GM19452 (cell line): ENCODE data around the gene TOR2A.

ENCODE experiments used
- ATAC-seq: cut with Tn5 transposase; IDR thresholded peaks from one replicate; pipeline ENCODE4 v1.9.1; 2021; ENCODE audit not compliant: unreplicated experiment

Gene TOR2A

DNA sequence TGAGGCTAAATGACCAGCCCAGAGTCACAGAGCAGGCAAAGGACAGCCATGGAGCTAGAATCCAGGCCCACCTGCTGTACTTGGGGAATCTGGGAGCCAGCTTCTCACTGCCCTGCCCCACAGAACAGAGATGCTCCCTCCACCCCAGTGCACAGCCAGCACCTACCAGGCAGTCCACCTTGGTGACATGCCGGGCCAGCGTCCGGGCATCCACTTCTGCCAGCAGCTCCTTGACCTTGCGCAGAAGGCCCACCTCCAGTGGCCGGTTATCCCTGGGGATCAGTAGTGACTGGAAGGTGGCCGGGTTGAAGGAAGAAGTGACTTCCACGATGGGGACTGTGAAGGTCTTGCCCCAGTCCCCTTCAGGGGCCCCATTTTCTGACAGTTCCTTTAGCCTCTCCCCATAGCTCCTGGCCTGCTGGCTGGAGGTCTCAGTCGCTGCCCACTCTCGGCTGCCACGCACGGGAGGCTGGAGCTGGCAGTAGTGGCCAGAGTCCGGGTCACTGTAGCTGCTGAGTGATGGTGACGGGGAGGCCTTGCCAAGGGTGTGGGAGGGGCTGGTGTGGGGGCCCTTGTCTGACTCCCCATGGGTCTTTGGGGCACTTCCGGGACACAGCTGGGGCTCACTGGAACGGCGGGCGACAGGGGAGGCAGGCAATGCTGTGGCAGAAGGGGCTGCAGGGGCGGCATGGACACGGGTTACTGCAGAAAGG lies 9.5 kb upstream of the TOR2A start:
- ATAC-seq, result no peak

DNA sequence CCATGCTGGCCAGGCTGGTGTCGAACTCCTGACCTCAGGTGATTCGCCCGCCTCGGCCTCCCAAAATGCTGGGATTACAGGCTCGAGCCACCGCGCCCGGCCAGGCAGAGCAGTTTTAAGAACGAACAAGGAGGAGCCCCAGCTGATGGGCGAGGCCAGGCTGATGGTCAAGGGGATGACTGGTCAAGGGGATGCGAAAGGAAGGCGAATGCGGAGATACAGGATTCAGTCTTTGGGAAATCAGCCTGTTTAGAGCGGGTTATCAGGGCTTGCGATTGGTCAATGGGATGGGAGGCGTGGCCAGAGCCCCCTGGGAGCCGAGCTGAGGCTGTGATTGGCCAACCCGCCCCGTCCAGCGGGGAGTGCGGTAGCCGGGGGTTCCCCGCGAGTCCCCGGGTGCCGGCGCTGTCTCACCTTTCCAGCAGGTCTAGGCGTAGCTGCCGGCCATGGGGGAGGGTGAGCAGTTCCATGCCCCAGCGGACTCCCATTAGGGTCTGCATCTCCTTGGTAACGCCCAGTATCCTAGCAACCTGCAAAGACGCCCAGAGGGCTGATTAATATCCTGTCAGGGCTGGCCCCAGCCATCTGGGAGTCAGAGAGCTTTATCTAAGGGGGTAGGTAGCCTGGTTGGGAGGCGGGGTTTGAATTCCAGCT lies 7.5 kb upstream of the TOR2A start:
- ATAC-seq, result no peak

DNA sequence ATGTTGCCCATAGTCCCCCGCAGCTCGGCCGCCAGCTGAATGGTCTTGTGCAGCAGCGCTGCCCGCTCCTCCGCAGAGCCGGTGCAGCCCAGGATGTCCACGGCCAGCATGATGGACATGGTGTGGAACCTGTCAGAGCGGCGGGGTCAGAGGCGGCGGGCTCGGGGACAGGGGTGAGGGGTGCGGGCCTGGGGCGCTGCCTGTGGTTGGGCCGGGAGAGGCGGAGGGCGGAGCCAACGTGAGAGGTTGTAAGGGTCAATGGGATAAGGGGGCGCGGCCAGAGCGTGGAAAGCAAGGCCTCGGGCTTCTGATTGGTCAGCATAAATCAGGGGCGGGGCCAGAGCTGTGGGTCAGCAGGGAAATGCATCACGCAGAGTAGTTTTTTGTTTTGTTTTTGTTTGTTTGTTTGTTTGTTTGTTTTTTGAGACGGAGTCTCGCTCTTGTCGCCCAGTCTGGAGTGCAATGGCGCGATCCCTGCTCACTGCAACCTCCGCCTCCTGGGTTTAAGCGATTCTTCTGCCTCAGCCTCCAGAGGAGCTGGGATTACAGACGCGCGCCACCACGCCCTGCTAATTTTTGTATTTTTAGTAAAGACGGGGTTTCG lies 6.8 kb upstream of the TOR2A start:
- no peak for ATAC-seq

DNA sequence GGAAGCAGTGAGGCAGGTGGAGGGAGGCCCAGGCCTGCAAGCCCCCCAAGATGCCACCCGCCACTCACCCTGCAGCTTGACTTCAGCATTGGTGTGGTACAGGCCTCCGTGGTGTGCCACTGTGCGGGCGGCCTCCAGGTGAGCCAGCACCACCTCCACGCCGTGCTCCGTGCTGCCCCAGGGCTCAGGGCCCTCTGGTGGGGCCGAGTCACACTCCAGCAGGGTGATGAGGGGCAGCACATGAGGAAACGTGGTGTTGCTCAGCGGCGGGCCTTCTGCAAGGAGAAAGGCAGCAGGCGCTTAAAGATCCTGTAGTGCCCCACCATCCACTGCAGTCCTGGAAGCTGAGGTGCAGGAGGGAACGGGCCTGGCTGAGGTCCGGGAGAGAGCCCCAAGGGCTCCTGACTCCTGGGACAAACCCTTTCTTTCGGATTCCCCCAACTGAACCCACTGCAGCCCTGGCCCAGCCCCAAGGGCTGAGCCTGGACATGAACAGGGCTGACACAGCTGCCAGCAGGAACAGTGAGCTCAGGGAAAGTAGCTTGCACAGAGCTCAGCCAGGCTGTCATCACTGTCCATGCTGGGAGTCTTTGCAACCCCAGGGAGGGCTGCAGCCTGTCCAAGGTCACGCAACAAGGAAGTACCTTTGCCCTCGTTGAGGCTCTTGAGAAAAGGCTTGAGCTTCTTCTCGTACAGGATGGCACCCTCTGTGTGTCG lies 4.7 kb upstream of the TOR2A start:
- ATAC-seq, result no peak

DNA sequence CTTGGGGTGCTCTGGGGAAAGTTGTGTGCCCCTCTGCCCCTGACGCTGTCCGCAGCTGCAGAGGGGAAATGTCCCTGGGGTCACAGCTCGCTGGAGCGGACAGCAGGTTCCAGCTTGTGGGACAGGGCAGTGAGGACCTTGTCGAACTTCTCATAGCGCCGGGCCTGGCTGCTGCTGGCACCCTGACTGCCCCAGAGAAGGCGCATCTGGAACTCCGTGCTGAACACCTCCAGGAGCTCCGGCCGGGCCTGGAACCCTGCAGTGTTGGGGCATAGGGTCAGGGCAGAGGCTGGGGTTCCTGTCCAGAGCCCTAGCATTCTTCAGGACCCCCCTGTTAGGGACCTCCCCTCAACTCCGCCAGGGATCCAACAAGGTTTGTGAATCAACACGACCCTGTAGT lies 3.6 kb upstream of the TOR2A start:
- ATAC-seq, result no peak

DNA sequence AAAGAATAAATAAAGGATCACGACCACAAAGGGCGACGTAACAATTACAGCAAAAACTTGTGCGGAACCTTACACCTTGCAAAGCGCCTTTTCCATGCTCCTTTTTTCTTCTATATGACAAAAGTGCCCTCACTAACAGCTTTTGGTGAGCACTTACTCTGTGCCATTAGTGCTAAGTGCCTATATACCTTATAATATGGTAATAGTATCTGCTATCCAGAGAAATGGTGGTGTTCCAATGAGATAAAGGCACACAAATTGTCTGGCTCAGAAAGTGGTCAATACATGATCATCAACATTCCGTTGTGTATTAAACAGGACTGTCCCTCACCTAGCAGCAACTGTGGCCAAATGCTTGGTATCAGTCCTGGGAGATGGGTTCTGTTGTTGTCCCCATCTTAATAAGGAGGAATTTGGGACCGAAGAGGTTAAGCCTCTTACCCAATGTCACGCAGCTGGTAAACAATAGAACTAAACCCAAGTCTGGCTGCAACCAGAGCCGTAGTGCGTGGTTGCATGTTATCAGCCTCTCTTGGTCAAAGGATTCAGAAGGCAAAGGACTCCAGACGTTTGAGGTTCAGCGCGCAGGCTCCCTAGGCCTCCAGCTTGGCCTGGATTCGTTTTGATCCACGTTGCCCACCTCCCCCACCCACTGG lies 564 bp upstream of the TOR2A start:
- peak; percentile 8 for ATAC-seq

DNA sequence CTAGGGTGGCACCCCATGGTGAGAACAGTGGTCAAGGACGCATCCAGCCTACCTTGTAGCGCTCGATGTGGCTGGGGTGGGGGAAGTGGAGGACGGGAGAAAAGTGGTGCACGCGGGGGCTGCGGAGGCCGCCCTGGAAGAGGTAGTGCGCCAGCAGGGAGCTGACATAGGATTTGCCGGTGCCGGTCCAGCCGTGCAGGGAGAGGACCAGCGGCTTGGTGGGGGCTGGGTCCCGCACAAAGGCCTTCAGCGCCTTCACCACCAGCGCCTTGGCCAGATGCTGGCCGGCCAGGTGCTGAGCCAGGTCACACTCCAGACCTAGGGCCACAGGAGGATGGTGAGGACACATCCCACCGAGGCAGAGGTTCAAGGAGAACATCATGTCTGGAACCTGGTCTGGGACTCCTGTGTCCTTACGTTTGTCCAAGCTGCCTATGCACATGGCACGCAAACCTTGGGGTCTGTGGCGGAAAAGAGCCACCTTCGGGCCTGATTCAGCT lies 797 bp downstream of the TOR2A start:
- no peak for ATAC-seq

DNA sequence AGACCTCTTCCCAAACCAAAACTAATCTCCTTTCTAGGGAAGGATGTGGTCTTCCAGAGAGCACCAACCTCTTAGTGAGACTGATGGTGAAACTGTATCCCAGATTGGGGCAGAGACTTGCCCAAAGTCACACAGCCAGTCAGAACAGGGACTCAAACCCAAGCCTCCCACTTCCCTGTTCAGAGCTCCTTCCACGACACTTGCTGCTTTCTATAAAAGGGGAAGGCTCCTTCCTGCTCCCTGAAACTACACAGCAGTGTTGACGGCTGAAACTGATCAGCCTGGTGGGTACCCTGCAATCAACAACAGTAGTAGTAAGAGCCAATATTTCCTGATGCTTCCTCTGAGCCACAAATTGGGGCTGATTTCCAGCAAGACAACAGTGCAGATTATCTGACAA lies 1.5 kb downstream of the TOR2A start:
- no peak for ATAC-seq

DNA sequence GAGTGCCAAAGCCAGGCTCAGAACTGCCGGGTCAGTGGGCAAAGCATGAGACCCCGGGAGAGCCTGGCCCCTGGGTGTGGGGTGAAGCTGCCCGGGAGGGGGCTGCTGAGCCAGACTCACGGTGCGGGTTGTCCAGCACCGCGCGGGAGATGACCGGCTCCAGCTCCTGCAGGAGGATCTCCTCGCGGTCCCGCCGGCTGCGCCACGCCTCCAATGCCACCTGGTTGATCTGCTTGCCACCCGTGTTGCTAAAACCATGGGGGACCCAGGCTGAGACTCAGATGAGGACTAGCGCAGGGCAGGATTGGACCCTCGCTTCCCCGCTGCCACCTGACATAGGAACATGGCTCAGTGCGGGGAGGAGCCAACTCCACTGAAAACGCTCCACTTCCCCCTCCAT lies 2.6 kb downstream of the TOR2A start:
- ATAC-seq, result no peak

DNA sequence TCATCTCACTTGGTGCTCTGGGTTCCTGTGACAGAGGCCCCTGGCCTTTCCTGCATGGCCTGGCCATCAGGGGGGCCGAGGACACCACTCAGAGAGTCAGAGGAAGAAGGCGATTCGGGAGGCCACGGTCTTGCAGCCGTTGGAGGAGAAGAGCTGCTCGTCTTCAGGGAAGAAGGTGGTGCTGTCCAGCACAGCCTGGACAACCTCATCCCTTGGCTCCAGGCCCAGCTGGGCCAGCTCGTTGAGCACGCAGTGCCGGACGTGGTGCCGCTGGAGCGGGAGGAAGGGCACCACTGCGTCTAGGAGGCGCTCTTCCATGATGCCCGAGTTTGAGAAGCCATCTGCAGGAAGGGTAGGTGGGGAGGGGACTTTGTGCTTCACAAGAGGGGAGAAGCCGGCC lies 3.2 kb downstream of the TOR2A start:
- no peak for ATAC-seq

DNA sequence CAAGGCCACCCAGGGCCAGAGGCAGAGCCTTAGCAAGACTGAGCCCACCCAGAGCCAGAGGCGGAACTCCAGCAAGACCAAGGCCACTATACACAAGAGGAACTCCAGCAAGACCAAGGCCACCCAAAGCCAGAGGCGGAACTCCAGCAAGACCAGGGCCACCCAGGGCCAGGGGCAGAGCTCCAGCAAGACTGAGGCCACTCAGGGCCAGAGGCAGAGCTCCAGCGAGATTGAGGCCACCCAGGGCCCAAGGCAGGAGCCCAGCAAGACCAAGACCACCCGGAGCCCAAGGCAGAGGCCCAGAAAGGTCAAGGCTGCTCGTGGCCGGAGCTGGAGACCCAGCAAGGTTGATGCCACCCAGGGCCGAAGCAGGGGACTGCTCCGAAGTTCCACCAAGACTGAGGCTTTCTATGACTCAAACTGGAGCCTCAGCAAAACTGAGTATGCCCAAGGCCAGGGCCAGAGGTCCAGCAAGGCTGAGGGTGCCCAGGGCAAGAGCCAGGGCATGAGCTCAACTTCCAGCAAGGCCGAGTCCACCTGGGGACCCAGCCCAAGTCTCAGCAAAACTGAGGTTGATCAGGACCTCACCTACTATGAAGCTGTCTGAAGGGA lies 4.2 kb downstream of the TOR2A start:
- no peak for ATAC-seq

DNA sequence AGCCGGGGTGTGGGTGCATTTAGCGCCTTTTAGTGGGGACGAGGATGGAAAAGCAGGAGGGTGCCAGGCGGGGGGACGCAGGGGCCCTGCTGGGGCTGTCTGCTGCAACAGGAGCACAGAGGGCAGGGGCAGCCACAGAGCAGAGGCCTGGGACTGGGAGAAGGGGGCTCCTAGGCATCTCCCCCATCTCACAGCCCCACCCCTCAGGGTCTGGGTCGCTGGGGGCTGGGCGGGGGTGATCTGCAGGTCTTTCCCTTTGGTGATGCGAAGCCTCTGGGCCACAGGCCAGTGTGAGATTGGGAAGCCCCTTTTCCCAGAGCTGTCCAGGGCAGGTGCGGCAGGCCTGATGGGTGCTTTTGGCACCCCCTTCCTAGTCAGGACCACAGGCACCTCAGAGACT lies 4.8 kb downstream of the TOR2A start:
- no peak for ATAC-seq

DNA sequence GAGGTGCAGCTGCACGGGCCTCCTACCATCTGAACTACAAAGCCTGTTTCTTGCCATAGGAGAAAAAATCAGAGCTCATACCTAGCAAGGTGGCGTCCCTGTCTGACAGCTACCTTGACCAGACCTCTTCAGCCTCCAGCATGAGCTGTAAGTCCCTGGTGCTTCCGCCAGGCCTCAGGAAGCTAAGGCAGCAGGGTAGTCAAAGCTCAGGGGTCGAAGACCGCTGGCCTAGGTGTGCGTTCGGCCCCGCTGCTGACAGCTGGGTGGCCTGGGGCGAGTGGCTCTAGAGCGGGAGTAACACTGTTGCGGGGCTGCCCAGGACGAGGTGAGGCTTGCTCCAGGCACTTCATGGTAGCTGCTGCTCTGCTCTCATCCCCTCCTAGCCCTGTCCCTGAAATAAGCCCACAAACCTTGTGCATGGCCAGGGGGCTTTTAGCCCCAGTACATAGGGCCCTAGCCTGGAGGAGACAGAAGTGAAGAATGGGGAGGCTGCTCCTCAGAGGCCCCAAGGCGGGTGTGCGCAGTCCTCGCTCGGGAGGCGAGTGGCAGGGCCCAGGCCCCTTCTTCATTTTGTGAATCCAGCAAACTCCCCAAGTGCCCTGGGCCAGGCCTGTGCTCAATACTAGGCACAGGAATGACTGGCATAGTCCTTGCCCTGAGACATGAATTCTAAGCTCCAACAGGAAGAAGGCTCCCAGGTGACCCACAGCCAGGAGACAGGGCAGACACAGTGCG lies 5.4 kb downstream of the TOR2A start:
- no peak for ATAC-seq

DNA sequence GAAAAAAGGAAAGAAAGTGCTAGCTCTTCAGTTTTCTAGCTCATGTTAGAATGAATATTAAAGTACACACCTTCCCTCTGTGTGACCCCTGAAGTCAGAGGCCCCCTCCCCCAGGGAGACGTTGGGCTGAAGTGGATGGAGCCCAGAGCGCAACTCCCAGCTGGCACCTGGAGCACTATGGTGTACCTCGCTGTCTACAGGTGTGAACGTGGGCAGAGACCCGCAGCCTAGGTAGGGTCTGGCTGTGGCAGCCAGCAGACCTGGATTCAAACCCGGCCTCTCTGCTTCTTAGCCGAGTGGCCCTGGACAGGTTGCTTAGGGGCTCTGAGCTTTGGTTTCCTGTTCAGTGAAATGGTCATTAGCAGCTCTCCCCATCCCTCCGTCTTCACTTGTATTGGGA lies 6.3 kb downstream of the TOR2A start:
- ATAC-seq, result no peak

DNA sequence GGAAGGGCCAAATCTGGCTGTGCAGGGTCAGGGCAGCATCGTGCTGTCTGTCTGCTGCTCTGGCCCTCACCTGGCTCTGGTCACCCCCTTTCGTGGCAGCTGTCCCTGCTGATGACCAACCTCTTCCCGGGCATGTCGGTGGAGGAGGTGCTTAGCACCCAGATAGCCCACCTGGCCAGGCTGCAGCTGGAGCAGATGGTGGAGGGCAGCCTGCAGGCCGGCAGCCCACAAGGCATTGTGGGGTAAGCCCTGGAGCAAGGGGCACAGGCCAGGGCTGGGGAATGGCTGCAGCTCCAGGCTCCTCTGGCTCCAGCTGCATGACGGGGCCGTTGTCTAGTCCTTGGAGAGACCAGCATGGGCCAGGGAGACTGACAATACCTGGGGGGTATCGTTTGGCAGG lies 8.2 kb downstream of the TOR2A start:
- ATAC-seq, result no peak

DNA sequence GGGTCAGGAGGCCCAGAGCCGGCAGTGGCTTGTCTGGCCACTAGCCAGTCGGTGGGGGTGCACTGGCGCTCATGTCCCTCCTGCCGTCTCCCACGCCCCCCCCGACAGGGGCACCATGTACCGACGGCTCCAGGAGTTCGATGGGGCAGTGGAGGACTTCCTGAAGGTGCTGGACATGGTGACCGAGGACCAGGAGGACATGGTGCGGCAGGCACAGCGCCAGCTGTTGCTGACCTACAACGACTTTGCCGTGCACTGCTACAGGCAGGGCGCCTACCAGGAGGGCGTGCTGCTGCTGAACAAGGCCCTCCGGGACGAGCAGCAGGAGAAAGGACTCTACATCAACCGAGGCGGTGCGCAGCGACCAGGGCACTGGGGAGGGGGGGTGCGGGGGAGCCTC lies 11.1 kb downstream of the TOR2A start:
- no peak for ATAC-seq

DNA sequence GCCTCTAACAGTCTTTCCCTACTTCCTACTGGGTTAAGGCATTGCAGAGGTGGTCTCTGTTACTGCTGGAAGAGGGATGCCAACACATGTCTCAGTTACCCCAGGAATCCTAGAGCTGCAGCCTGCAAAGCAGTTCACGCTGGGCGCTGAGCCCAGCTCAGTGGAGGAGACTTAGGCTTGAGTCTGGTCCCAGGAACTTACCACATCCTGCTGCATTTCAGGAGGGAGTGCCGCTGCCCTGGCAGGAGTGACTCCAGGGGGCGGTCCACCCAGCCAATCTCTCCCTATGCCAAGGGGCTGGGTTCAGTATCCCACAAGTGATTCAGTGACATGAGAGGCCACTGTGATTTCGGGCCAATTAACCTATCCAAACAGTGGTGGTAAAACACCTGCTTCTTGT lies 11.7 kb downstream of the TOR2A start:
- no peak for ATAC-seq

DNA sequence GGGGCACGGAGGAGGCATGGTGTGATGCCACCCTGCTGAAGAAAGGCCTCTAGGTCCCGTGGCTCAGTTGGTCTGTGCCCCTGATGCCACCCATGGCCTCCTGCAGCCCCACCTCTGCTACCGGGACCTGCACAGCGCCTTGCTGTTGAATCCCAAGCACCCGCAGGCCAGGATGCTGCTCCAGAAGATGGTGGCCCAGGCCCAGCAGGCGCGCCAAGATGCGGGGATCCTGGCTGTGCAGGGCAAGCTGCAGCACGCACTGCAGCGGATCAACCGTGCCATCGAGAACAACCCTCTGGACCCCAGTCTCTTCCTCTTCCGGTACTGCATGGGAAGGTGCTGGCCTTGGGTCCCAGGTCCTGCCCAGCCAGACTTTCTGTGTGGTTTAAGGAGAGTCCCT lies 12.1 kb downstream of the TOR2A start:
- no peak for ATAC-seq

DNA sequence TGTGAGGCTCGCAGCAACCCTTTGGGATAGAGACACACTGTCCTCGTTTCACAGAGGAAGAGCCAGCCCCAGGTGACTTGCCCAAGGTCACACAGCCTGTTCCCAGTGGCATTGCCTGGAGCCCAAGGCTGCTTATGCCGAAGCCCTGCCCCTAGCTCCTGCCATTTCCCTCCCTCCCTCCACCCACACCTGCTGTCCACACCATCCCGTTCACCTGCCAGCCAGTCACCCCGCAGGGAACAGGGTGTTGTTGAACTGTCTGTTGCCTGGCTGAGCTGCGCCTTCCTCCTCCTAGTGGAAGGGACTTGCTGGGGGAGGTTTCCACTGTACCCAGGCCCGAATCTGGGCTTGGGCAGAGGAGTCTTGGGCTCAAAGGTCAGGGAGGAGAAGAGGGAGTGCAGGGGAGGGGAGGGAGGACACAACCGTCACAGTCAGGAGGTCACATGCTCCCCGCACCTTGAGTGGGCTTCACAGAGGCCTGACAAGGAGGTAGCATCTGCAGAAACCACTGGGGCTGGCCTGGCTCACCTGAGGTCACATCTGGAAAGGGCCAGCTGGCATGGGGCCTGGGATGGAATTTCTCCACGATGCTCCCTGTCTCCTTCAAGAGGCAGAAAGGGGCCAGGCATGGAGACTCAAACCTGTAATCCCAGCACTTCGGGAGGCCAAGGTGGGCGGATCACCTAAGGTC lies 12.9 kb downstream of the TOR2A start:
- ATAC-seq, result no peak

DNA sequence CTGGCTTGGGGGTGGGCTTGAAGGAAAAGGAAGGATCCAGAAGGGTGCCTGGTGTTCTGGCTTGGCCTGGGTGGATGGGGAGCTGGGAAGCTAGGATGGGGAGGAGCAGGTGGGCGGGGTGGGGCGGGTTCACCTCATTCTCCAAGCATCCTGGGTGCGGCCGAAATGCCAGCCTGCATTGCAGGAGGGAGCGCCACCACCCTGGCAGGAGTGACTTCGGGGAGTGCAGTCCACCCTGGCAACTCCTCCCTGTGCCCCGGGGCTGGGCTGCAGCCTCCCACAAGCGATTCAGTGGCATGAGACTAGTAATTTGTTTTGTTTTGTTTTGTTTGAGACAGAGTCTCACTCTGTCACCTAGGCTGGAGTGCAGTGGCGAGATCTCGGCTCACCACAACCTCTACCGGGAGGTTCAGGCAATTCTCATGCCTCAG lies 13.7 kb downstream of the TOR2A start:
- no peak for ATAC-seq
